ENCODE data around the gene KIF21A.

DNA sequence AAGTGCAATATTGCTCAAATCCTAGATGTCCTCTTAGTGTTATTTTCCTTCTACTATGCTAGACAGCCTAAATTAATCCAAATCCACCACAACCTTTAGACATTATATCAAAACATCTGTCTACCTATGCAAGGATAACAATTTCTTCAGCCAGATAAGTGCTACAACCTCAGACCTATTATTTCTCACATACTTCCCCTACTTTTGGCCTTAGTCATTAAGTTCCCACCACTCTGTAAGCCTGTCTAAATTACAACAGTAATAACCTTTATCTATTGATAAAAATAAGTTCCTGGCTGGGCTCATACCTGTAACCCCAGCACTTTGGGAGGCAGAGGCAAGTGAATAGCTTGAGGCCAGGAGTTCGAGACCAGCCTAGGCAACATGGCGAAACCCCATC is 74.0 kb downstream of the KIF21A start:
- TF ChIP-seq HDAC6 (IDR thresholded peaks at IDR 0.05; ENCODE audit: low read depth, low read length) (no peak), JARID2 (CRISPR knock-in tag; IDR thresholded peaks at IDR 0.05; ENCODE audit: insufficient replicate concordance) (no peak), TAF1 (CRISPR knock-in tag; IDR thresholded peaks at IDR 0.05) (no peak)
